Activated CD8-positive, alpha-beta memory T cell treated with anti-CD3 and anti-CD28 coated beads, Interleukin-2, amount 50 U/mL, for 48 hours (primary cell): ENCODE results near the gene ZNF22.

ENCODE experiments used
- DNase-seq: peaks from one replicate; pipeline ENCODE4 v3.0.0-alpha.2; 2020

The ZNF22 gene

GRCh38 chr10:44965651-44966097 lies 35.0 kb upstream of the ZNF22 start:
- no peak for DNase-seq

GRCh38 chr10:44966129-44966815 lies 34.5 kb upstream of the ZNF22 start:
- peak; percentile 22 for DNase-seq

GRCh38 chr10:44966816-44967509 lies 33.8 kb upstream of the ZNF22 start:
- peak; percentile 15 for DNase-seq

GRCh38 chr10:44967616-44968015 lies 33.1 kb upstream of the ZNF22 start:
- DNase-seq = no peak

GRCh38 chr10:44968091-44968490 lies 32.6 kb upstream of the ZNF22 start:
- DNase-seq = no peak

- no peak for DNase-seq
Observed at GRCh38 chr10:44968500-44969400, 32.0 kb upstream of the ZNF22 start.

GRCh38 chr10:44969854-44970253 lies 30.9 kb upstream of the ZNF22 start:
- no peak for DNase-seq

GRCh38 chr10:44970812-44971395 lies 29.8 kb upstream of the ZNF22 start:
- DNase-seq = no peak

- no peak for DNase-seq
Observed at GRCh38 chr10:44971434-44971833, 29.3 kb upstream of the ZNF22 start.

- DNase-seq = no peak
Observed at GRCh38 chr10:44971935-44972757, 28.6 kb upstream of the ZNF22 start.

GRCh38 chr10:44972874-44973306 lies 27.8 kb upstream of the ZNF22 start:
- no peak for DNase-seq

GRCh38 chr10:44973323-44974081 lies 27.2 kb upstream of the ZNF22 start:
- no peak for DNase-seq

GRCh38 chr10:44974082-44974627 lies 26.6 kb upstream of the ZNF22 start:
- DNase-seq = no peak

GRCh38 chr10:44974628-44975430 lies 25.9 kb upstream of the ZNF22 start:
- peak; percentile 91 for DNase-seq

- DNase-seq = no peak
Observed at GRCh38 chr10:44975431-44976331, 25.0 kb upstream of the ZNF22 start.

- DNase-seq = no peak
Observed at GRCh38 chr10:44976352-44977198, 24.1 kb upstream of the ZNF22 start.

GRCh38 chr10:44977287-44978212 lies 23.2 kb upstream of the ZNF22 start:
- no peak for DNase-seq
